Hematopoietic multipotent progenitor cell treated with erythropoietin and hydrocortisone succinate and interleukin-3 and kit ligand, for 15 days (in vitro differentiated cells): ENCODE measurements around the gene PRTG.
"Not testable (repeated sequence)": the region's sequence is repeated elsewhere in the genome, so short reads cannot be mapped to it uniquely, and the experiment has no call there.

ENCODE experiments used
- DNase-seq: peaks from one replicate; pipeline ENCODE4 v3.0.0-alpha.2; 2015; ENCODE audit warnings: low spot score

Gene PRTG

DNA sequence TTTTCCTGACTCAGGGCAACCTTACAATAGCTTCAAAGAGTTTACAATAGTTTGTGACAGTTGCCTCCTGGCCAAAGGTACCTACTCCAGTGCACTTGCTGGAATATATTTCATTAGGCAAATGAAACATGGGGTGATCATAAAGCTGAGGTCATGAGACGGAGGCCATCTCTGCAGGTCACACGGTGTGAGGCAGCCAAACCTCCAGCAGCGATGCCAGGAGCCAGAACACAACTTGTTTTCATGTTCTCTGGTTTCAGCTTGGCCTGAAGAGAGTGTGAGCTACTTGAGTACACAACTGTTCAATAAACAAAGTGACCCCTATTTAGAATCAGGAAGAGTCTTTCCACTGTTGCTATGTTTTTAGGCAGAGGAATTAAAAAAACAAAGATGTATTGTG lies 112.1 kb downstream of the PRTG start:
- DNase-seq: no peak

GRCh38 chr15:55628369-55628730 lies 114.6 kb downstream of the PRTG start:
- no peak for DNase-seq

- no peak for DNase-seq
These were observed 115.1 kb downstream of the PRTG start for GRCh38 chr15:55627730-55628368.

GRCh38 chr15:55619783-55620182 lies 123.2 kb downstream of the PRTG start:
- no peak for DNase-seq

- no peak for DNase-seq
These were observed 124.6 kb downstream of the PRTG start for GRCh38 chr15:55618387-55618786.

DNA sequence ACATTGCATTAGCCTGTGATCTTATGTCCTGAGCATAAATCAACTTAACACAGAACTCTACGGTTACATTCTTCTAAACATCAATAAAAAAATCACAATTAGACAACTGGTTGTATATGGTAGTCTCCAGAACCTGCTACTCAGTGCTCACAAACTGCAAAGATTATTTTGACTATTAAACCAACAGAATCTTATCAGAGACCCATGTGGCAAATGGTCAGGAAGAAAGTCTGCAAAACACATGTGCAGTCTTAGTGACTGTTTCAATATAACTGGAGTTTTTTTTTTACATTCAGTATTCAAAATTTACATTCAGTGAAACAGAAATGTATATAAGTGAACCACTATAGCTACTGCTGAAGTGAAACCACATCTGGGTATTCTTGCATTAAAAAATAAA lies 127.5 kb downstream of the PRTG start:
- DNase-seq: no peak

GRCh38 chr15:55613727-55614126 lies 129.2 kb downstream of the PRTG start:
- no peak for DNase-seq

DNA sequence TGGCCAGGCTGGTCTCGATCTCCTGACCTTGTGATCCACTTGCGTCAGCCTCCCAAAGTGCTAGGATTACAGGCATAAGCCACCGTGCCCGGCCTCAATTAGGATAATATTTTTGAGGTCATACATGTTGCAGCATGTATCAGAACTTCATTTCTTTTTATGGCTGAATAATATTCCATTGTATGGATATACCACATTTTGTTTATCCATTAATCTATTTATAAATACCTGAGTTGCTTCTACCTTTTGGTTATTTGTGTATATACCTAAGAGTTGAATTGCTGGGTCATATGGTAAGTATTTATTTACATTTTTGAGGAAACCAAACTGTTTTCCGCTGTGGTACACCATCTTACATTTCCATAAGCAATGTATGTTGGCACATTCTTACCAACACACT lies 136.7 kb downstream of the PRTG start:
- no peak for DNase-seq

DNA sequence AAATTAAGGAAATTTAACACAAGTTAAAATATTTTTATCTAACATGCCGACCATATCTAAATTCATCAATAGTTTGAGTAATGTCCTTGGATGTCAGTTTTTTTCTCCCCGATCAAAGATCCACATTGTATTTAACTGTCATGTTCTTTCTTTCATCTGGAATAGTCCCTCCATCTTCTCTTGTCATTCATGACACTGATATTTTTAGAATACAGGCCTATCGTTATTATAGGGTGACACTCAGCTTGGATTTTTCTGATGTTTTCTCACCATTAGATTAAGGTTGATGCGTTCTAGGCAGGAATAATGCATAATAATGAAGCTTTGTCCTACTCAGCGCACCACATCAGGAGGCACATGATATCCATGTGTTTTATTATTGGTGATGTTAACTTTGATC lies 141.6 kb downstream of the PRTG start:
- DNase-seq: no peak

DNA sequence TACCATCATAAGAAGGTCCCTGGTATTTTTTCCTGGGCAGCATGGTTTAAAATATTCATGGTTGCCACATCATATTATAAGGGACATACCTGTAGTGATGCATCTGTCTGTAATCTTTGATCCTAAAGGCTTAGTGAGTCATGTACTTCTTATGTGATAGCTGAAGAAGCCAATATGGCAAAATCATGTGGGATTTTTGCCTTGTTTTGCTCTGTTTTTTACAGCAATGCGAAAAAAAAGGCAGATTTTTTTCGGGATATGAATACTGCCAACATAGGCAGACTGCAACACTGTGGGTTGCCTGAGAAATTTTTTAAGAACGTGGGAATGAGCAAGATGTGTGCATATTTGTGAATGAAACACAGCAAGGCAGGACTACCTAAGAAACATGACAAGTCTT lies 143.5 kb downstream of the PRTG start:
- DNase-seq: no peak

- not testable (repeated sequence) for DNase-seq
These were observed 149.9 kb downstream of the PRTG start for GRCh38 chr15:55593019-55593418.

GRCh38 chr15:55590788-55591187 lies 152.2 kb downstream of the PRTG start:
- no peak for DNase-seq

DNA sequence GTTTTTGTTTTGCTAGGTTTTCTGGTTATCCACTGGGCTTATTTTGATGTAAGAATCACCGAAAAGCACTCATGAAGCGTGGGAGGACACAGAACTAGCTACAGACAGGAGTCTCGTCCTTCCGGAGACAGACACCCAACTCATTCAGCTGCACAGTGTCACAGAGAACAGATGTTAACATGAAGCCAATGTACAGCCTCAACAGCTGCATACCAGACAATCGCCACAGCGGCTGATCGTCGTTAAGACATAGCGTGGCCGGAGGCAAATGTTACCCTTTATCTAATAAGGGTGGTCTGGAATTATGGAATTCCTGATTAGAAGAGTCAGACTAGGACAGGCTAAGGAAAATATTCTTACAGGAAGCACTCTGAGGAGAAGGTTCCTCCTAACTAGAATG lies 153.7 kb downstream of the PRTG start:
- no peak for DNase-seq

DNA sequence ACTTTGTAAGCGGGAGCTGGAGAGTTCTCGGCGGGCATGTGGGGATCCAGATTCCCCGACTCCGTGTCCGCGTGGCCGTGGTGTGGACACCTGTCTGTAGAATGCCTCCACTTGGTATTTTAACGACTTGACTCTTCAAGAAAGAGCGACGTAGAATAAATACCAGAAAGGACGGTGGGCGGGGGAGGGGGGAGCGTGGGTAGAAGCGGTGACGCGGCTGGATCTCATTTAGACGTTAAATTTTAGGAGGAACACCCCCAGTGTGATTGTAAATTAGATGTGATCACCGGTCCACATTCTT lies 154.2 kb downstream of the PRTG start:
- DNase-seq: no peak

GRCh38 chr15:55588070-55588814 lies 154.7 kb downstream of the PRTG start, which contains the start of gene PYGO1:
Gene PYGO1, minus strand, starts transcription at chr15:55588345. Its CDS starts 462 bp downstream, at chr15:55587883.
- no peak for DNase-seq

DNA sequence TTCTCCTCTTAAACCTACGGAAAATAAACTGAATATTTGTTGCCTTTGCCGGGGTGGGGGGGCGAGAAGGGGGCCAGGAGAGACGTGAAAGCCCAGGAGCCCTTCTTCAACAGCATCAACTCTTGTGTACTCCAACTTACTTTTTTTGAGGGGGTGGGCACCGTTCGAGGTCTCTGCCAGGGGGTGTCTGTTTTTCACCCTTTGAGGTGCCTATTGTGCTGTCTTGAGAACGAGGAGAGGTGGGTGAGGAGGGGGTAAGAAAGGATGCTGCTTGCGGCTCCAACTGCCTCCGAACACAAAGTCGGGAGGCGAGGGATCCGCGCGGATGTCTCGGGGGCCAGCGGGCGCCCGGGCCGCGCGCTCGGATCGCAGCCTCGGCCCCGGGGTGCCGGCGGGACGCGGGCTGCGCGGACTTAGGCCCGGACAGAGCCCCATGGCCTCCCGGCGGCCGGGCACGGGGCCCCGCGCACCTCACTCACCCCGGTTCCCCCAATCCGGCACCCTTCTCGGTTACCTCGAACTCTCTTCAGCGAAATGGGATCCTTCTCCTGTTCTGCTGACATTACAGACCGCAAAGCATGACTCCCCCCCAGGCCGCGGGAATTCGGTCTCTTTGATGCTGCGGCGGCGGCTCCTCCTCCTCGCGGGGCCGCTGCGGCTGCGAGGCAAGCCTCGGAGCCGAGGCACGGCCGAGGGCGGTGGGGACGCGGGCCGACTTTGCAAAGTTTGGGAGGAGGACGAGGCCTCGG lies 155.5 kb downstream of the PRTG start:
- DNase-seq: no peak

DNA sequence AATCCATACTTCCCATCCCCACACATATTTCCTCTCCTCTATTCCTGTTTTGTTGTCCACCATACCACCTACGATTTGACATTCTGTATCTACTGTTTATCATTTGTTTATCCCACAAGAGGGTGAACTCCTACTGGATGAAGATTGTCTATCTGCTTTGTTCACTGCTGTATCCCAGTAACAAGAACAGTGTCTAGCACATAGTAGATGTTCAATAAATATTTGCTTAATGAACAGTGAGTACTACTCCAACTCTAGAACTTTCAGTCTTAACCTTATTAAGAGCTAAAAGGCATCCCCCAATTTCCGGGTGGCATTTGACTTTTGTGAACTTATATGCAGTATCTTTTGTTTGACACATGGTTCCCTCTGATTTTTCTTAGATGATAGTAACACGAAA lies 156.1 kb downstream of the PRTG start:
- DNase-seq: no peak

GRCh38 chr15:55576943-55577342 lies 166.0 kb downstream of the PRTG start:
- DNase-seq: no peak

GRCh38 chr15:55574096-55574495 lies 168.9 kb downstream of the PRTG start:
- no peak for DNase-seq

DNA sequence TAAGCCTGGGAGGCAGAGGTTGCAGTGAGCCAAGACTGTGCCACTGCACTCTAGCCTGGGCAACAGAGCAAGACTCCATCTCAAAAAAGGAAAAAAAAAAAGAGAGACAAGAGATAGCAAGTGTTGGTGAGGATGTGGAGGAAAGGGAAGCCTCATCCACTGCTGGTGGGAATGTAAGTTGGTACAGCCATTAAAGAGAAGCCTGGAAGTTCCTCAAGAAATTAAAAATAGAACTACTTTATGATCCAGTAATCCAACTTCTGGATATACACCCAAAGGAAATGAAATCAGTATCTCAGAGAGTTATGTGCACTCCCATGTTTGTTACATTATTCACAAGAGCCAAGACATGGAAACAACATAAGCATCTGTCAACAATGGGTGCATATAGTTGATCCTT lies 169.7 kb downstream of the PRTG start:
- DNase-seq: no peak

GRCh38 chr15:55564347-55565145 lies 178.4 kb downstream of the PRTG start:
- DNase-seq: no peak

DNA sequence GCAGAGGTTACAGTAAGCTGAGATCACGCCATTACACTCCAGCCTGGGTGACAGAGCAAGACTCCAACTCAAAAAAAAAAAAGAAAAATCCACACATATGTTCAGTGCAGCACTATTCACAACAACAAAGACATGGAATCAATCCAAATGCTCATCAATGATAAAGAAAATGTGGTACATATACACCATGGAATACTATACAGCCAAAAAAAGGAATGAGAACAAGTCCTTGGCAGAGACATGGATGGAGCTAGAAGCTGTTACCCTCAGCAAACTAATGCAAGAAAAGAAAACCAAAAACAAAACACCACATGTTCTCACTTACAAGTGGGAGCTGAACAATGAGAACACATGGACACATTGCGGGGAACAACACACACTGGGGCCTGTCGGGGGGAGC lies 180.4 kb downstream of the PRTG start:
- DNase-seq: no peak
